NOMO-1 treated with DMSO at 0.1 percent for 48 hours (cell line): ENCODE data around the gene TLR1.
A peak's percentile ranks its signal among the peaks of the same experiment; 100 is the strongest.
"Not testable (repeated sequence)": the region's sequence is repeated elsewhere in the genome, so short reads cannot be mapped to it uniquely, and the experiment has no call there.

ENCODE experiments used
- DNase-seq: peaks from one replicate; lab custom pipeline; 2025; ENCODE audit not compliant: unreplicated experiment; lab: John Stamatoyannopoulos, UW

Gene TLR1

DNA sequence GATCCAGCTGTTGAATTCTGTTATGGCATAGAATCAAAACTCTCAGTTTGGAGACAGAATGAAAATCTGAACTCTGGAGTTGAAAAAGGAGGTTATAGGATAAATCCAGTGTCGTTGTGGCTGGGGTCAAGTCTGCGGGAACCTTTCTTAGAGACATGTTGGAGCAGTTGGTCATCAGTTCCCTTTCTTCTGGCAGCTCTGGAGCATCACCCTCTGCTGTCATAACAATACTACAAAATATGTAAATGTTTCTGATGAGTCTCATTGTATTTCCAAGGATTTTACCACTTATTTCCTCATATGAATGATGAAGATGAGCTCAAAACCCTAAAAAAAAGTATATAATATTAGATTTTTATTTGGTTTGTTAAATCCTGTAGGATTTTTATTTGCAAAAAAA is 29.3 kb downstream of the TLR1 start:
- no peak for DNase-seq

GRCh38 chr4:38774181-38774955 is 30.2 kb downstream of the TLR1 start:
- DNase-seq: peak; percentile 27

DNA sequence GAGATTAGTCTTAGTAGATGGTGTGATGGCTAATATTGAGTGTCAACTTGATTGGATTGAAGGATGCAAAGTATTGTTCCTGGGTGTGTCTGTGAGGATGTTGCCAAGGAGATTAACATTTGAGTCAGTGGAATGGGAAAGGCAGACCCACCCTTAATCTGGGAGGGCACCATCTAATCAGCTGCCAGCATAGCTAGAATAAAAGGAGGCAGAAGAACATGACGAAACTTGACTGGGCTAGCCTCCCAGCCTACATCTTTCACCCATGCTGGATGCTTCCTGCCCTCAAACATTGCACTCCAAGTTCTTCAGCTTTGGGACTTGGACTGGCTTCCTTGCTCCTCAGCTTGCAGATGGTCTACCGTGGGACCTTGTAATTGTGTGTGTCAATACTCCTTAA is 34.3 kb downstream of the TLR1 start:
- DNase-seq: not testable (repeated sequence)

GRCh38 chr4:38769857-38770256 is 34.7 kb downstream of the TLR1 start:
- DNase-seq: no peak

DNA sequence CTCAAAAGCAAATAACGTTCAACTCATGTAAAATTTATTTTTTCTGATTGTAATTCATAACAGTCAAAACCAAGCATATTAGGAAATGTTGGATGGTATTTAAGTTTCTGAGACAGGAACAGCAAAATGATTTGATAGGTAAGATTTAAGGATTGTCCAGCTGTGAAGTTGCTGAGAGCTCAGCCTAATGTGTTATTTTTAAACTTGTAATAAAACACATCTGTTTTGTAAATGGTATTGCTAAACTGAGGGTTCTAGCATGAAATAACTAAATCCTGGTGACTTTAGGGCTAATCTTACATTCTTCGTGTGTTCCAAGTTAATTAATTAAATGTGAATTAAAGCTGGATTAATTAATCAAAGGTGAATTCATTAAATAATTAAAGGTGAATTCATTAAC is 35.1 kb downstream of the TLR1 start:
- no peak for DNase-seq

DNA sequence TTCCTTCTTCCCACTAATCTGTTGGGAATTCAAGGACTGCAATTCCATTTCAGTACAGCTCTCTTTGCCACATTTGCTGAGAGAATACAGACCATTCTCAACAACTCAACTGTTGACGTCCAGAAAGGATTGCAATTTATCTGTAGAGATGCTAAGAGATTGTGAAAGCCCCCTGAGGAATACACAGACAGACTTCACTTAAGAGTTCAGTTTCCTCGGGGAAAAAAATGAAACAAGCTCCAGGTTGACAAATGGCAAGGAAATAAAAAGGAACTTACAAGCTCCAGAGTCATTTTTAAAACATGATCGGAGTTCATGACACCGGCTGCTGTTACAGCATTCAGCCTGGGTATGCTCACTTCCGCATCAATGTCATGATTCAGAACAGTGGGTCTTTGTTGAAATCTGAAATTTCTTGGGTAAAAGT is 35.6 kb downstream of the TLR1 start:
- peak; percentile 73 for DNase-seq

GRCh38 chr4:38766940-38767339 is 37.7 kb downstream of the TLR1 start:
- DNase-seq: not testable (repeated sequence)

DNA sequence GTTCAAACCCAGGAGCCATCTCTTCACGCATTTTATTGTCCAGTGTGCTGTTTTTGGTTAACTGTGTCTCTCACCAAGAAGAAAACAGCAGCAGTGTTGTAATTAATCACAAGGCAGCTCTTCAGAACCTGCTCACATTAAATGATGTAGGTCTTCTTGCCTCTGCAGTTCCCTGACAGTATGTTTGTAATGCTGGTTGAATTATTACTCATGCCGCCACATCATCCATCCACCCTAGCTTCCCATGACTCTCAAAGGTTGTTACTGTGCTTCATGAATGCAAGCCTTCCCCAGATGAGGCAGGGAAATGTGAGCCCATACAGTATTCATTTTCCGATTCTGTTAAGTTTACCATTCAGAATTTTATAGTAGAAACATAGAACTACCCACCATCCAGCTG is 39.2 kb downstream of the TLR1 start:
- DNase-seq: no peak

DNA sequence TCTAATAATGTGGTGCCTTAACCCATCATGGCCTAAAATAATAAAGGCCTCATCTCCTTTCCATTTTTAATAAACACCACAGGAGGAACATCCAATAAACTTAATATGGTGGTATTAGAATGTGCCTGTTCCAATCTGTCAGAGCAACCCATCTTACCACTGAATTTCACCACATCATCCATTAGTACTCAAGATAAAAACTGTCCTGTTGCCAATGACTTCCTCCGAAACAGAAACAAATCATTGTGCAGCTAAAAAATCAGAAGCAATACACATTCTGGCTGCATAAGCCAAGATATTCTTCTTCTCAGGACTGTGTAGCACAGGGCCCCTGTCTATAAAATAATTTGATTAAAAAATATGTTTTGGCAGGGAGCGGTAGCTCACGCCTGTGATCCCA is 40.3 kb downstream of the TLR1 start:
- DNase-seq: peak; percentile 50

DNA sequence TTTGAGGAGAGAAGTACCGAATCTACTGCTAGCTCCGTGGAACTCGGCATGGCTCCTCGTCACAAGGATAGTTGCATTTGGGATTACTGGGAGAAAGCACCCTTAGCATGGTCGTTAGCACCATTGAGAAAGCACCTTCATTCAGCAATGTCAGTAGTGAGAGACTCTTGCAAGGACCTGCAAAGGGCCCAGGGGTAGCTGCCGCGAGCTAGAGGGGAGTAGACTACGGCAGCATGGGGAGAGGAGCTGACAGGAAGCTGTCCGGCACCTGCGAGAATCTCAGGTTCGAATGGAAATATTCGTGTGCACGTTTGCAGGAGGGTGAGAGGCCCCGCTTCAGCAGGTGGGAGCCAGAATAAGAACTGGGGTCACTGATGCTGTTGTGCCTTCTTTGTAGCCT is 42.0 kb downstream of the TLR1 start:
- DNase-seq: no peak

GRCh38 chr4:38759790-38760122 is 44.8 kb downstream of the TLR1 start:
- DNase-seq: no peak

DNA sequence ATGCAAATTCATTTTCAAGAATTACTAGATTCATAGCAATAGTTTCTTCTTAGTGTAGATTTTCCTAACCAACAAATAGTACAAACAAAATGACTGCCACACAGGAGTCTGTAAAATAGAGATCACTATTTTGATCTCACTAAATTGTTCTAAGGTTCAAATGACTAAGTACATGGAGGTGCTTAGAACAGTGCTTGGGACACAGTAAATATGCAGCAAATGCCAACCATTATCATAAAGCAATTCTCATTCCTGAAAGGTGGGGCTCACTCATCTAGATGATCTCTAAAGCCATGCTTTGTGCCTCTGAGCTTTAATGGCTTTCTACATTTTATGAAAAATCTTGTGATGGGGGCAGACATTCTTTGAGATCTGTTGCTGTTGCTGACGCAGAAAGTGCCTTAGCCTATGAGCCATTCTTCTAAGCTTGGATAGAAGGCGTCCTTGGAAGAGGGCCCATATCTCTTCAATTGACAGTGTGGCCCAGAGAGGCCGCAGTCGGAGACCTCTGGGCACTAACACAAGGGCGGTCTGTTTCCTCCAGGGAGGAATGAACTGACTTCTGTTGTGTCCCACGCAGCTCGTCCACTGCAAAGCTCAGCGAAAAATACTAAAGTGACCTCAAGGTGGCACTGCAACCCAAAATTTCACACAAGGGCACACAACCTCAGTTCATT is 45.3 kb downstream of the TLR1 start:
- DNase-seq: peak; percentile 45

GRCh38 chr4:38757945-38758600 is 46.5 kb downstream of the TLR1 start:
- no peak for DNase-seq

DNA sequence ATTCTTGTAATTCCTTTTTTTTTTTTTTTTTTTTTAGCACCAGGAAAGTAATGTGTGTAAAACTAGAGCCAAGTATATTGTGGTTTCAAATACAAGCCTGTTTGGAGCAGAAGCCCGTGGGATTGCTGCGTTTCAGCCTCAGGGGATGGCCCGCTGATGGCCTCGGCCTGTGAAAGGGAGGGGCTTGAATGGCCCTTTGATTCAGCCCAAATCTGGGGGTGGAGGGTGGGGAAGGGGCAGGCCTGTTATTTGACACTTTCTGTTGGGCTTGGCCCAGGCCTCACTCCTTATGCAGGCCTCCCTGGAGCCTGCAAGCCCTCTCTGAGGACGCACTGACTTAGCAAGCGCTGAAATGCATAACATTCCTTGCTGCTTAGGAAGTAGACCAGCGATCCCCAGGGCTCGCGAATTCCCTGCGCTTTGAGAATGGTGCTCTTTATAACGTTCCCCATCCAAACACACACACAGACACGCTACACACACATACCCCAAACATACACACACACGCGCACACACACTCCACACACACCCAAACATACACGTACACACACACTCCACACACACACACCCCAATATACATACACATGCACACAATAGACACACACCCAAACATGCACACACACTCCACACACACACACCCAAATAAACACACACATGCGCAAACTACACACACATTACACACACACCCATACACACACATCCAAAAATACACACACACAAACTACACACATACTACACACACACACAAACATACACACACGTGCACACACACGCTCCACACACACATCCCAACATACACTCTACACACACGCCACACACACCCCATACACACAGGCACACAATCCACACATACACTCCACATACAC is 51.4 kb downstream of the TLR1 start:
- no peak for DNase-seq

GRCh38 chr4:38752372-38752940 is 52.1 kb downstream of the TLR1 start:
- DNase-seq: peak; percentile 37

DNA sequence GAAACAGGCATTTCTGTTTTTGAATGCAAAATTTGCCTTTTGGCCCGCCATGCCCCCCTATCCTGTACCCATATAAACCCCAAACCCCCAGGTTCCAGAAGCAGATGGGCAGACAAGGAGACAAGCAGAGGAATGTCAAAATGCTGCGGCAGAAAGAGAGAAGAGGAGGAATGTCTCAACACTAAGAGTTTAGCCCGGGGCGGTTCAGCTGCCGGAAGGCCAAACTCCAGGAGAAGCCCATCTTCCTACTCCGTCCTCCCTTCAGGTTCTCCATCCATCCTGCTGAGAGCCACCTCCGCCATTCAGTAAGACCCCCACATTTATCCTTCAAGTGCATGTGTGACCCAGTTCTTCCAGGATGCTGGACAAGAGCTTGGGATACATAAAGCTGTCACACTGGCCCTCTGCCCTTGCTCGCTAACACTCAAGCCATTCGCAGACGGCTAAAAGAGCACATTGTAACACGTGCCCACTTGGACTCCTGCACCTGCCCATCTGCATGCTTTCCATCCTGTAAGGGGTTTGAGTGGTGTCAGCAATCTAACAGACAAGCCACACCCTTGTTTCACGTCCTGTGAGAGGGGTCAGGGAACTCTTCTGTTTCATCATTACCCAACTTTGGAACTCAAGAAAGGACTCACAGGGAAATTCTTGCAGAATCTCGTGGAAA is 53.1 kb downstream of the TLR1 start:
- no peak for DNase-seq

GRCh38 chr4:38749336-38749735 is 55.3 kb downstream of the TLR1 start:
- DNase-seq: no peak

DNA sequence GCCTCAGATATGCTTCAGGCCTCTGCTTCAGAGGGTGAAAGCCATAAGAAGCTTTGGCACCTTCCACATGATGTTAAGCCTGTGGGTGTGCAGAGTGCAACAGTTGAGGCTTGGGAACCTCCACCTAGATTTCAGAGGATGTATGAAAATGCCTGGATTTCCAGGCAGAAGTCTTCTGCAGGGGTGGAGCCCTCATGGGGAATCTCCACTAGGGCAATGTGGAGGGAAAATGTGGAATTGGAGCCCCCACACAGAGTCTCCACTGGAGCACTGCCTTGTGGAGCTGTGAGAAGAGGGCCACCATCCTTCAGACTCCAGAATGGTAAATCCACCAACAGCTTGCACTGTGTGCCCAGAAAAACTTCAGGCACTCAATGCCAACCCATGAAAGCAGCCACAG is 57.0 kb downstream of the TLR1 start:
- no peak for DNase-seq
